Superior temporal gyrus (tissue), 1 donor: ENCODE measurements around the gene ADSL.

ENCODE experiments used
- DNase-seq: peaks from one replicate; pipeline ENCODE4 v3.0.0-alpha.2; 2016; ENCODE audit errors: extremely low spot score

Gene ADSL

DNA sequence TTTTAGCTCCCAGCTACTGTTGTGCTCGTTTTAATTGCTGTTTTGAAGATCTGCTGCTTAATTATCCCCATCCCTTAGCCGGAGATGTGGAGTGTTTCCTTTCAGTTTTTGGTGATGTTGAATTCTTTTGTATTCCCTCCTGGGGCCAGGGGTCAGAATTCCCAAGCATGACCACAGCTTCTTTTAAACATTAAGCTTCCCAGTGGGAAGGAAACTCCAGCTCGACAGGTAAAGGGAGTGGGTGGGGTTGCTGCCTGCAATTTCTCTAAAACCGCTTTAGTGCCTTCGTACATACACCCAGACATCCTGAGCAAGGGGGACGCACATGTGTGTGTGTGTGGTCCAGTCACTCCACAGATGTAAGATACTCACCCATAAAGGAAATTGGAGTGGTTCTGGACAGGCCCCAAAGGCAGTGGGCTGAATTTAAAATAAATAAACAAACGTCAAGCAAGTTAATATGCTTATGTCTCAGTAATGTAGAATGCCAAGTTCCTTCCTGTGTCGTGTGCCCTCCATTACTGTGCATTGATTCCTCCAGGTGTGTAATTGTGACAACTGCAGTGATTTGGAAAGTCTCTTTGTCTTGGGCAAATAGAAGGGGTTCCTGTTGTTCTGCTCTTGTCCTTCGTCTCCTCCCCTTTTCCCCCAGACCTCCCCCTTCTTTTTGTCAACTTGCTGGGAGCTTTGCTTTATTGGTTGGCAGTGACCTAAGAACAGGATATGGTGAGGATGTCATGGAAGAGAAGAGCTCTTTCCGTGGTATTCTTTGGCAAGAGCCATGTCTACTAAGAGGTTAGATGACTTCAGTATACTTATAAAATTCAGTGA lies 19.2 kb upstream of the ADSL start:
- no peak for DNase-seq

DNA sequence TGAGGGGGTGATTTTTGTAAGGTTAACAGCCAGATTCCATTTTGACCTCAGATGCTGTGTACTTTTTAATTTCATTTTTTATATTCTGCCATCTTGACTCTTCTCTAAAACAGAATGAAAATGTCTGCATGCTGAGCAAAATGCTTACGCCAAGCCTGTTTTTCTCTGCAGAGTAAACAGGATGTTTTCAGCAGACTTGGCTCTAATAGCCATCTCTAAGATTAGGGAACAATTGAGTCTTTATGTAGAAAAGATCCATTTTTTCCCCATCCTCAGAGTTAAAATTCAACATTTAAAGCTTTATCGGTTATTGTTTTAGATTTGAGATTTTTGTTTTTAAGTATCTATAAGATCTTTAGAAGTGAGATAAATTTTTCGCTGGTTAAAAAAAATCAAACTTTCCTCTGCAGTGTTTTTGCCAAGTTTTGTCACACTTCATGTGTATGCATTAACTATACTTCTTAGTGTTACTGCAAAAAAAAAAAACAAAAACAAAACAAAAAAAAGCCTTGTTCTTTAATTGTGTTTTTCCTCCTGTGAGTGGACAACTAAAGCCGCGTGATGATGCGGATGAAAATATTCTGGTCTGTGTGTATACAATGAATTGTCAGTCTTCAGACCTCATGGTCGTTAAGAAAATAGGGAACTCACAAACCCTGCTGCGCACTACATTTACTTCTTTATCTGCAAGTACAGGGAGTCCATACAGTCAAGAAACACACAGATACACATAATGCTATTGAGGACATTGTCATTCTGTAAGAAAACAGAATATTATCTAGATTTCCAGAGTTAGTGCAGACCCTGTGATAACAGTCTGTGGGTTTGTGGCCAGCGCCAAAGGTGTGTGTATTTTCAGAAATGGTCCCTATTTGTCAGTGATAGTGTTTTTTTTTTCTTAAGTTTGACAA lies 17.5 kb upstream of the ADSL start:
- peak; percentile 64 for DNase-seq

DNA sequence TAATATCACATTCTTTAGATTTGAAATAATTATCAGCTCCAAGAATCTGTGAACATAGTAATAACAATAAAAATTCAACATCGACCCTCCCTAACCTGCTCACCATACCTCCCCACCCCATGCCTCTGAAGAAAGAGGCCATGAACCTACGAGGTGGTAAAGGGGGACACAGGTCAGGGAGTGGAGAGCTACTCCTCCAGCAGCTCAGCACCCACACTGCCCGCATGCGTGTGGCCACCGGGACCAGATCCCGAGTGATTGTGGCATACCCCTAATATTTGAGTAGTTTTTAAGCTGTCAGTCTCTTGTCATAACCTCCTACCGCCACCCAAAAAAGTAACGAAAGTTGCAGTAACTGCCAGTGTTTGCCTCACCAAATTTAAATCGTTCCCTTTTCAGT lies 16.8 kb upstream of the ADSL start:
- no peak for DNase-seq

DNA sequence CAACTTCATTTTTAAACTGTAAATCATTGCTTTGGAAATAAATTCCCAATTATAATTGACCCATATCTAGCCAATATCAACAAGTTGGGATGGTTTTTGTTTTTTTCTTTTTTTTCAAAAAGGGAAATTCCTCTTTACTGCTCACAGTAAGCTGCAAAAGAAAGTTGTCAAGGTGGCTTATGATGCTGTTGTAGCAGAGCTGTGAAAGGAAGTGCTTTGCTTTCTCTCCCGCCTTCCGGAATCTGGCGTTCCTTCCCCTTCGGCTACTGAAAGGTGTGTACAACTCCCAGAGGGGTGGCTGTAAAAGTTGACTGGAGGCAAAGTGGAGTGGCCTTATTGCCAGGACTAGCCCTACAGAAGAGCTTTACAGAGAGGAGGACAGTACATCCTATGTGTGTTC lies 16.2 kb upstream of the ADSL start:
- DNase-seq, result no peak

DNA sequence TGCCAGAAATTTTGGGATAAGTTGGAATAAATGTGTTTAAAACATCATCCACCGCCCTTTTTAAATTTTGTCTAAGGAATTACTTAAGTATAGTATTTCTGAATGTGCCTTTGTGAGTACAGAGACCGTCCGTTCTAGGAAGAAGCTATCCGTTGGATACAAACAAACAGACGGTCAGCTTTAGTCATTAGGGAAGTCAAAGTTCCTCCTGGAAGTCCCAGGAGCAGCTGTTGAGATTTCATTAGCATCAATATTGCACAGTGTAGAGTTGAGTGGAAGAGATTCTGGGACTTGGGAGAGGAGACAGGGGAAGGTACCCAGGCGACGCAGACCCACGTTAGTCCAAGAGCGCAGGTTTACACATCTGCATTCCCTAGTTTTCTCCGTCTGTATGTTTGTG lies 15.7 kb upstream of the ADSL start:
- no peak for DNase-seq

DNA sequence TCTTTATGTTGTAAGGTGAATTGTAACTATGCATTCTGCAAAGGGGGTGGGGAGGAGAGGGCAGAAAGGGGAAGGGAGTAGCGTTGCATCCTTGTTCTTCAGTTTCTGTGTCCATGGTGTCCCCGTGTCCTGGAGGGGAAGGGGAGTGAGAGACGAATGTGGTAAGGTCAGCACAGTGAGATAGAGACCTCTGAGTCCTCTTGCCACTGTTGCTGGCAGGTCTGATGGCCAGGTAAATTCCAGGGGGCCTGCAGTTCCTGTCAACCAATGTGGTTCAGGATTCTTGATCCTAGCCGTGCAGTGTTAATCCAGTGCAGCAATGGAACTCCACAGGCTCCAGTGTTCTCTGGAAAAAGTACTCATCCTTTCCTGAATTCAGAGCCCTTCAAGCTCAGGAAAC lies 14.6 kb upstream of the ADSL start:
- no peak for DNase-seq

DNA sequence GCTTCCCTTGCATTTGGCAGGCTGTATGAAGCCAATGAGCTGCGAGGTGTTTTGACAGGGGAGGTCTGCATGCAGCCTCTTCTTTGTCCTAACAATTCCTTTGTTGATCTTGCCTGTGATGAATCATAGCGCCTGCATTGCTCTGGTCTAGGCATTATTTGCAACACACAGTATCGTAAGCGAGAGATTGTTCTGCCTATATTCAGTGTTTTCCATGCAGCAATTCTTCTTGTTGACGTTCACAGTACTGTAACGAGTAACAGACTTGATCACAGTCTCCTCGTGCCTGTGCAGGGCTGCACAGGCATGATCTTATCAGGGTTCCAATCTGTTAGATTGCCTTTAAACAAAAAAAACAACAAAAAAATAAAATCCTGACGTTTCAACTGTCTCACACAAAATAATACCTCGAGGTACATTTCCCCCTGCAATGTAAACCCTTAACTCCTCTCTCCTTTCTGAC lies 13.9 kb upstream of the ADSL start:
- no peak for DNase-seq

DNA sequence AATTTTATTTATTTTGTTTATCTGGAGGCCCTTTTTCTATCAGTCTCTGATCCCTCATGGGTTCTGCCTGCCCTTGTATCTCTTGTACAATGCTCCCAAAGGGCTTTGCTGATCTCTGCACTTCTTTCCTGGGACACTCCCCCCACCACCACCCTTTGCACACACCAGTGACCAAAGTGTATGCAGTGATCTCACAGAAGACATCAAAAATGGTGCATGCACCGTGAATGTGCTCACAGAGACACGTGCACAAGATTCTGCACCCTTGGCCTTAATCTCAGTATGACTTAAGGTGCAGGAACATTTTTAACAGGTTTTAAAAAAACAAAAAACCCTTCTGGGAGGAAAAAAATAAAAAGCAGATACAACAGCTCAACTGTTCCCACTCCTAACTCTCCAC lies 12.2 kb upstream of the ADSL start:
- no peak for DNase-seq

DNA sequence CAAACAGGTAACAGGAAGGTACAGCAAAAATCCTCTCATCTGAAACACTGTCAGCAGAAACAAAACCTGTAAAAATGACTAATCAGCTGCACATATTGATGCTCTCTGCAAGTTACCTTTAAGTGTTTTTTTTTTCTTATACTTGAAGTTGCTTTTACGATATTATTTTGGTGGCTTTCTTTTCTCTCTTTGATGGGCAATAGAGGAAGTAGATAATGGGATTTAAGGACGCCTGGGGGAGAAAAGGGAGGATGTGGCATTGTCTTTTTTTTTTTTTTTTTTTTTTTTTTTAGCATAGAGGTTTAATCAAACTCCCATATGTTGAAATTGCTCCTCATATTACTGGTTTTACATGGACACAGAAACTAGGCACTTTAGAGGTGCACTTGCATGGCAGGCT lies 11.4 kb upstream of the ADSL start:
- no peak for DNase-seq

DNA sequence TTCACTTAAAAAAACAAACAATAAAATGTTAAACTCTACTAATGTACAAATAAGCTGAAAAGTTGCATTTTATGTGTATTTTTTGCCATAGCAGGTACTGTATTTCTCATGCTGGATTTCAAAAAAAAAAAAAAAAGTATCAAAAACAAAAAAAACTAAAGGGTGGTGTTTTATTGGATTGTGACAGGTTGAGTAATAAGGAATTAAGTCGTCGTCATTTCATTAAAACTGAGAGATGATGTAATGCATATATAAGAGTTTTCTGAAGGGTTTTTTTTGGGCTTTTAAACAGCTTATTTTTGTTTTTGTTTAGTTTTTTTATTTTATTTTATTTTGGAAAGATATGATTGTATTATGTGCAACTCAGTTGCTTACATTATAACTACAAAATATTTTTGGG lies 10.9 kb upstream of the ADSL start:
- DNase-seq, result no peak

DNA sequence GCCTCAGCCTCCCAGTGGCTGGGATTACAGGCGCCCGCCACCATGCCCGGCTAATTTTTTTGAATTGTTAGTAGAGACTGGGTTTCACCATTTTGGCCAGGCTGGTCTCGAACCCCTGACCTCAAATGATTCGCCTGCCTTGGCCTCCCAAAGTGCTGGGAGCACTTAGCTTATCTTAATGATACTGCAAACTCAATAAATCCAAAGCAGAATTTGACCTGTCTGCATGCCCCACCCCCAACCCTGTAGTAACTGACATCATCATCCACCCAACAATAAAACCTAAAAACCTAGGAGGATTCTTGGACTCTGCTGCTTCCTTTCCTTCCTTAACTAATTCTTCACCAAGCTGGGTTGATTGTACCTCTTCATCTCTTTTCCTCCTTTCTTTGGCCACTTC lies 6.3 kb upstream of the ADSL start:
- DNase-seq, result no peak

DNA sequence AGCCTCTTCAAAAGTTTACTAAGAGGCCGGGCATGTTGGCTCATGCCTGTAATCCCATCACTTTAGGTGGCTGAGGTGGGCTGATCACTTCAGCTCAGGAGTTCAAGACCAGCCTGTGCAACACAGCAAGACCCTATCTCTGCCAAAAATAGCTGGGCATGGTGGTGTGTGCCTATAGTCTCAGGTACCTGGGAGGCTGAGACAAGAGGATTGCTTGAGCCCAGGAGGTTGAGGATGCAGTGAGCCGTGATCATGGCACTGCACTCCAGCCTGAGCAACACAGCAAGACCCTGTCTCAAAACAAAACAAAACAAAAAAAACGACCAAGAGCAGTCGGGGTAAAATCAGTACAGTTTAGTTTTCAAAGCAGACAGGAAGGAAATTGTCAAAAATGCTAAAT lies 4.7 kb upstream of the ADSL start:
- no peak for DNase-seq

DNA sequence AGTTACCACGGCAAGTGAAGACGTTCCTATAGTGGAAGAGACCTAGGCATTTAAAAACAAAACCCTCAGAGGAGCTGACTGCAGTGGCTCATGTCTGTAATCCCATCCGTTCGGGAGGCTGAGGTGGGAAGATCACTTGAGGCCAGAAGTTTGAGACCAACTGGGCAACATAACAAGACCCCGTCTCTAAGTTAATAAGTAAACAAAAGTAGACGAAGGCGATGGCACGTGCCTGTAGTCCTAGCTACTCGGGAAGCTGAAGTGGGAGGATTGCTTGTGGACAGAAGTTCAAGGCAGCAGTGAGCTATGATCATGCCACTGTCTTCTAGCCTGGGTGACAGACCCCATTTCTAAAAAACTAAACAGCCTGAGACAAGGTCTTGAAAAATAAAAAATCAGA lies 3.8 kb upstream of the ADSL start:
- DNase-seq, result no peak

DNA sequence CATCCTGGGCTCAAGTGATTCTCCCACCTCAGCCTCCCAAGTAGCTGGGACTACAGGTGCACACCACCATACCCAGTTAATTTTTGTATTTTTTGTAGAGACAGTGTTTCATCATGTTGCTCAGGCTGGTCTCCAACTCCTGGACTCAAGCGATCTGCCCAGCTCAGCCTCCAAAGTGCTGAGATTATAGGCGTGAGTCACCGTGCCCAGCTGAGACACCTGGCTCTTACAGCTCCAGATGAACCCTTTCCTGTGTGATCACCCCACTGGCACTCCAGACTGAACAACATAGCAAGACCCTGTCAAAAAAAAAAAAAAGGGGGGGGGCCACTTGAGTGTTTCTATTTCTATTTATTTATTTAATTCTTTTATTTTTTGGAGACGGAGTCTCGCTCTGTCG lies 1.0 kb upstream of the ADSL start:
- no peak for DNase-seq

DNA sequence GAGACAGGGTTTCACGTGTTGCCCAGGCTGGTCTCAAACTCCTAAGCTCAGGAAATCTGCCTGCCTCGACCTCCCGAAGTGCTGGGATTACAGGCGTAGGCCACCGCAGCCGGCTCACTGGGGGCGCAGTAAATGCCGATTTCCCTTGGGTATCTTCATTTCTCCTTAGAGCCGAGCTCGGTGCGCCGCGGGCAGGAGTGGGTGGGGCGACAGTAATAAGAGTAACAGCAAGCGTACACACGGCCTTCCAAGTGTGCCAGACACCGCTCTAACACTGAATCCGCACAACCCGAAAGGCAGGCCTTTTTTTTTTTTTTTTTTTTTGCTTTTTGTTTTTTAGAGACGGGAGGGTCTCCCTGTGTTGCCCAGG lies 500 bp upstream of the ADSL start:
- DNase-seq, result no peak

DNA sequence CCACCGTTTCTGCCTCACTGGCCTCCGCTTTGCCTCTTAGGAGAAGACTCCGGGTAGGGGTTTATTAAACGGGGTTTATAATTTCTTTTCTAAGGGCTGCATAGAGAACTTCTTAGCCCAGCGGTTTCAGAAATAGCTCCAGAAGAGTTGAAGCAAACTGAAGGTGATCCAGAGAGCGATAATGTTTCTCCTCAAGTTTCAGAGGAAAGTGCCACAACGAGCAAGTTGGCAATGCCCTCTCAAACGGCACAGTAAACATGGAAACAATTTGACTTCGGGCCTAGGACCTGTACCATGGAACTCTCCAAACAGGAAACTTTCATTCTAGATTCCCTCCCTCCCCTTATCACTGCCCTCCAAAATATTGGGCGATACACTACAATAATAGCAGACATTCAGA lies 1.0 kb downstream of the ADSL start:
- no peak for DNase-seq

DNA sequence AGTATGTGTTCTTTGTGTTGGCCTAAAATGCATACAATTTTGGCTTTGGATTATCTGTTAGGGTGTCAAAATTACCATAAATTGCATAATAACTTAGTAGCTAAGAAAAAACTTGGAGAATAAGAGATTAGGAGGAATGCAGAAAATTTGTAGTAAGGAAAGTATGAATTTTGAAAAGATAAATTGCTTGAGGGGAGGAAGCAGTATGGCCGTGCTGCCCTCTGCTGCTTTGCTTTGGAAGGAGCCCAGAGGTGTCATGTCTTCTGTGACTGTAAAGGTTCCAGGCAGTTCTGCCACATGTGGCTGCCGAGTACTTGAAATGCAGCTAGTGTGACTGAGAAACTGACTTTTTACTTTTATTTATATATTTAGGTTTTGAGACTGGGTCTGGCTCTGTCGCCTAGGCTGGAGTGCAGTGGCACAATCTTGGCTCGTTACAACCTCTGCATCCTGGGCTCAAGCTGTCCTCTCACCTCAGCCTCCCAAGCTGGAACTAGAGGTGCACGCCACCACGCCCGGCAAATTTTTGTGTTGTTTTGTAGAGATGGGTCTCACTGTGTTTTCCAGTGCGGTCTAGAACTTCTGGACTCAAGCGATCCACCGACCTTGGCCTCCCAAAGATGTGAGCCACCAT lies 1.8 kb downstream of the ADSL start:
- DNase-seq, result peak; percentile 73

DNA sequence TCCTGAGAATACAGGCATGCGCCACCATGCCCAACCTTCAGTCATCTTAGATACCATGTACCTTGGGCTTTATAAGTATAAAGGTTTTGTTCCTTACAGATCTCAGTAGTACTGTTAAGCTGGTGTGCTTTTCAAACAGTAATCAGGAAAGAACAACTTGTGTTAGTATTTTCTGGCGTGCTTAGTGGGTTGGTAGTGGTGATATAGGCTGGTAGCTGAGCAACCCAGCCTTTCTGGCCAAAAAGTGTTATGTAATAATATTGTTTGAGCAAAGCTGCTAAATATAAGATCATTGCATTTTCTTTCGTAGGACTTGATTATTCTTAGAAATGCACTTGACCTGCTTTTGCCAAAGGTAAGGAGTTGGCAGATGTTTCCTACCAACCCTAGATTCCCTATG lies 6.5 kb downstream of the ADSL start:
- DNase-seq, result no peak

DNA sequence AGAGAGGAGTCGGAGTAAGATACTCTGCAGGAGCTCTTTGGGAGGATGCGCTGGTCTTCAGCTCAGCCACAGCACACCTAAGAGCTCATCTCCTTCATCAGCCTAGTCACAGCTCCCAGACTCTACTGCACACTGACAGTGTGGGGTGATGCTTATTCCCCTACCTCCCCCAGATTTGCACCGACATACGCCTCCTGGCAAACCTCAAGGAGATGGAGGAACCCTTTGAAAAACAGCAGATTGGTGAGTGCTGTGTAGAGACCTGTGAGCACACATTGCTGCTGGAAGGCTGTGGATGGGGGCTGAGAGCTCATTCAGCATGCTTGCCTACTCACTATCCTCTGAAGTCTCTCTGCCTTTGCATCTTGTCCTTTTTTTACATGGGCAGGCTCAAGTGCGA lies 14.8 kb downstream of the ADSL start:
- no peak for DNase-seq

DNA sequence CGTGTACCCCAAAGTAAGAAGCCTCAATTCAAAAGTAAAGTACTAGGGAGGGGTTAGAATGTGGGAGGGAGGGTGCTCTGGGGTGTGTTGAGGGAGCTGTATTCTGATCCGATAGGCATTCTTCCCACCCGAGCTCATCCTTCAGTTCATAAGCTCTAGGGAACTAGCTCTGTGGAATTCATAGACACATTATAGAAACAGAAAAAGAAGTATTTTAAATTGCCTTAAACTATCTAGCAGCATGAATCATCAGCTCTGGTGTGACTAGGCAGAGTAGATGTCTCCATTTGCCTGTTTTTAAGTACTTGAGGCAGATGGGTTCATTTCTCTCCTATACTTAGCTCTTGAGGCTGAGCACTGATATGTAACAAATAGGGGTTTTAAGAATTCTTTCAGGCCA lies 16.8 kb downstream of the ADSL start:
- DNase-seq, result peak; percentile 29

DNA sequence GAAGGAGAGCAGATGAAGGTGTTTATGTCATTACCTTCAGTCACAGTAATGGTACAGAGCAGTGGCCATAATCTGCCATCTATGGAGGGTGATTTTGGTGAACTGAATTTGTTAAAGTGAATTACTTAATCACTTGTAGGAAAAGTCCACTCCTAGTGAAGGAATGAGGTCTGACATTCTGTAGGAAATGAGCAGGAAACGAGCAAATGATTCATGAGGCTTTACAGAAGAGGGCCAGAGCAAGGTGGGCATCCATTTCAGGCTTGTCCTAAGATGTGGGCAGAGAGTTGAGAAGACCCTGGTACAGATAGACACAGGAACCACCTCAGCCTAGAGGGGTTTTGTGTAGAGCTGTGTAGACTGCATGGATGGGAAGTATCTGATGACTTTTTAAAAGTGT lies 18.1 kb downstream of the ADSL start:
- DNase-seq, result no peak

DNA sequence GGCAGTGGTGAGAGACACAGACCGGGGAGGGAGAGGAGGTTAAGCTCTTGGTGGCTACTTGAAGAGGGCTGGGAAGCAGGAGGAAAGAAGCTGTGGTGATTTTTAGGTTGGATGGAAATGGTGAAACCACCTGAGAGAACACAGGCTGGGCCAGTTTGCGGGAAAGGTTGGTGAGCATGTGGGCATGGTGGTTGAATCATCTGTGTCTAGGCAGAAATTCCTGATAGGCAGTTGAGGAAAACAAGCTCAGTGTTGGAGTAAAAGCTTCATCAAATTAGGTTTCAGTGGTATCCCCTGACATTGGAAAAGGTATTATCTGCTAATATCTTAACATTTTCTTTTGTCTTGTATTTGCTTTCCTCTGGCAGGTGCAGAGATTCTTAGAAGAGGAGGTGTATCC lies 19.8 kb downstream of the ADSL start:
- DNase-seq, result no peak

DNA sequence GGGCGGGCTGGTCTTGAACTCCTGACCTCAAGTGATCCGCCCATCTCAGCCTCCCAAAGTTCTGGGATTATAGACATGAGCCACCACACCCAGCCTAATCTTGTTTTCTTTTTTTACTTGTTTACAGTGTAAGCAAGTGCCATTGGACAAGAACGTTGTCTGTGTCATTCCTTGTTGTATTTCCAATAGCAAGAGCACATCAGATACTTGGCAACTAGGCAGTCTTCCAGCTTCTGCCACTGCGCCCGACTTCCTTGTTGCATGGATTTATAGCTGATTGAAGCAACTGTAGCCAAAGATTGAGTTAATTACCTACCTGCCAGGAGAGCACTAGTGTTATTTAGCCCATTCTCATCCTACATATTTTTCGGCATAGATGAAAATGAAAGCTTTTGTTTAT lies 21.0 kb downstream of the ADSL start:
- DNase-seq, result no peak
